Stomach smooth muscle (tissue), 2 donors: Measurements from ENCODE around the gene ITPR1.
A peak's percentile ranks its signal among the peaks of the same experiment; 100 is the strongest.

Experiments used
- H3K27ac ChIP-seq: one replicate; pipeline ENCODE4 v1.7.0; 2013; ENCODE audit warnings: mild to moderate bottlenecking, low read length, inconsistent platforms
- H3K27me3 ChIP-seq, 2 donors: one replicate each; pipeline ENCODE4 v1.7.0; 2013; ENCODE audit warnings: low read length in 2 of 2; ENCODE audit not compliant: insufficient read depth in 2 of 2, control insufficient read depth in 1 of 2
- H3K36me3 ChIP-seq, 2 donors: one replicate each; pipeline ENCODE4 v1.7.0; 2013; ENCODE audit warnings: low read length in 2 of 2; ENCODE audit not compliant: control insufficient read depth in 2 of 2, insufficient read depth in 2 of 2
- H3K4me1 ChIP-seq: one replicate; pipeline ENCODE4 v1.7.0; 2013; ENCODE audit warnings: low read length; ENCODE audit not compliant: control insufficient read depth, insufficient read depth
- H3K4me3 ChIP-seq, 2 donors: one replicate each; pipeline ENCODE4 v1.7.0; 2013; ENCODE audit warnings: low read length in 2 of 2
- H3K9ac ChIP-seq, 2 donors: one replicate each; pipeline ENCODE4 v1.7.0; 2013; ENCODE audit warnings: low read length in 2 of 2, mild to moderate bottlenecking in 1 of 2
- H3K9me3 ChIP-seq, 2 donors: one replicate each; pipeline ENCODE4 v1.7.0; 2013; ENCODE audit warnings: low read length in 2 of 2; ENCODE audit not compliant: control insufficient read depth in 2 of 2
- donor health status: healthy.
- donor health status: Pancreatic carcinoma.

The ITPR1 gene

GRCh38 chr3:4709341-4709740 is 216.2 kb downstream of the ITPR1 start:
- no peak overlapping the region for H3K4me3 ChIP-seq
- H3K27ac ChIP-seq, result no peak overlapping the region
- no peak overlapping the region for H3K9ac ChIP-seq
- H3K27me3 ChIP-seq, result no peaks in the 10 kb centered on the region
- no peaks in the 10 kb centered on the region for H3K4me1 ChIP-seq
- H3K36me3 ChIP-seq, result peaks cover 16 to 24% of the 10 kb centered on the region in 2 donors
- no peaks in the 10 kb centered on the region for H3K9me3 ChIP-seq

- H3K27me3 ChIP-seq, result no peaks in the 10 kb centered on the region
- H3K4me1 ChIP-seq, result no peaks in the 10 kb centered on the region
- H3K27ac ChIP-seq, result no peak overlapping the region
- no peak overlapping the region for H3K9ac ChIP-seq
- peaks cover 16 to 24% of the 10 kb centered on the region in 2 donors for H3K36me3 ChIP-seq
- no peak overlapping the region for H3K4me3 ChIP-seq
- H3K9me3 ChIP-seq, result no peaks in the 10 kb centered on the region
Measured at GRCh38 chr3:4710191-4710590, 217.0 kb downstream of the ITPR1 start.

DNA sequence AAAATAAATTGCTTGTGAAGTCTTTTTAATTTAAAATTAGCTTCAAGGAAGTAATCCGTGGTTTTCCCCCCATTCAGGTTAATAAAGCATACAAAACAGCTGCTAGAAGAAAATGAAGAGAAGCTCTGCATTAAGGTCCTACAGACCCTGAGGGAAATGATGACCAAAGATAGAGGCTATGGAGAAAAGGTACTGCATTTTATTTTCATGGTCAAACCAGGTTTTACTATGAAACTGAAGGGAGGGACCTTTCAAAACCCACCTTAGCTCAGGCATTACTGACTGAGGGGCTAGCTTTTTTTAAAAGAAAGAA is 218.5 kb downstream of the ITPR1 start:
- Histone ChIP-seq H3K9ac (no peak overlapping the region), H3K27ac (no peak overlapping the region)

GRCh38 chr3:4712109-4712508 is 219.0 kb downstream of the ITPR1 start:
- no peak overlapping the region for H3K4me3 ChIP-seq
- H3K27me3 ChIP-seq, result no peaks in the 10 kb centered on the region
- H3K9me3 ChIP-seq, result no peaks in the 10 kb centered on the region
- no peaks in the 10 kb centered on the region for H3K4me1 ChIP-seq
- H3K36me3 ChIP-seq, result peaks cover 10 to 13% of the 10 kb centered on the region in 2 donors
- no peak overlapping the region for H3K27ac ChIP-seq
- no peak overlapping the region for H3K9ac ChIP-seq

More for the DNA sequence above, 218.5 kb downstream of the ITPR1 start:
- peaks cover 14 to 15% of the 10 kb centered on the region in 2 donors for H3K36me3 ChIP-seq
- H3K9me3 ChIP-seq, result no peaks in the 10 kb centered on the region
- no peak overlapping the region for H3K4me3 ChIP-seq
- H3K27me3 ChIP-seq, result no peaks in the 10 kb centered on the region
- no peaks in the 10 kb centered on the region for H3K4me1 ChIP-seq

DNA sequence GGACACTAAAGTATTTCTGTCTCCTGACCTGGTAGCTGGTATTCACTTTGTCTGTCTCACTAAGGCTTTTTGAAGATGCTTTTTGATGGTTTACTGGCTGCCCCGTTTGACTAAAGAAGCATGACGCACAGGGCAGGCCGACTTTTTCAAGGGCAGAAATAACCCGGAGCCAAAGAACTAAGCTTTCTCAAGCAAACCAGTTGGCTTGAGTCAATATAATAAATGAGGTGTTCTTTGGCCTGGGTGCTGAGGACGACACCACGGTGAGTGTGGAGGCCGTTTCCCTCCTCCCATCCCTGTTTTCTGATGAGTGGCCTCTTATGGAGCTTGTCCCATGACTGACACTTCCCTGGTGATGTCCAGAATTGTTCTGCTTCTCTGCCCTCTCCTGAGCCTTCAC is 220.9 kb downstream of the ITPR1 start:
- Histone ChIP-seq H3K9me3 (no peaks in the 10 kb centered on the region), H3K27me3 (no peaks in the 10 kb centered on the region), H3K4me1 (peaks cover 5% of the 10 kb centered on the region), H3K27ac (no peak overlapping the region), H3K4me3 (no peak overlapping the region), H3K36me3 (peaks cover 0 to 9% of the 10 kb centered on the region in 2 donors), H3K9ac (no peak overlapping the region)

- Histone ChIP-seq H3K9ac (no peak overlapping the region), H3K9me3 (no peaks in the 10 kb centered on the region), H3K4me3 (no peak overlapping the region), H3K27me3 (no peaks in the 10 kb centered on the region), H3K4me1 (peaks cover 22% of the 10 kb centered on the region), H3K36me3 (peaks cover 0 to 9% of the 10 kb centered on the region in 2 donors), H3K27ac (no peak overlapping the region)
Measured at GRCh38 chr3:4716266-4716665, 223.1 kb downstream of the ITPR1 start.

DNA sequence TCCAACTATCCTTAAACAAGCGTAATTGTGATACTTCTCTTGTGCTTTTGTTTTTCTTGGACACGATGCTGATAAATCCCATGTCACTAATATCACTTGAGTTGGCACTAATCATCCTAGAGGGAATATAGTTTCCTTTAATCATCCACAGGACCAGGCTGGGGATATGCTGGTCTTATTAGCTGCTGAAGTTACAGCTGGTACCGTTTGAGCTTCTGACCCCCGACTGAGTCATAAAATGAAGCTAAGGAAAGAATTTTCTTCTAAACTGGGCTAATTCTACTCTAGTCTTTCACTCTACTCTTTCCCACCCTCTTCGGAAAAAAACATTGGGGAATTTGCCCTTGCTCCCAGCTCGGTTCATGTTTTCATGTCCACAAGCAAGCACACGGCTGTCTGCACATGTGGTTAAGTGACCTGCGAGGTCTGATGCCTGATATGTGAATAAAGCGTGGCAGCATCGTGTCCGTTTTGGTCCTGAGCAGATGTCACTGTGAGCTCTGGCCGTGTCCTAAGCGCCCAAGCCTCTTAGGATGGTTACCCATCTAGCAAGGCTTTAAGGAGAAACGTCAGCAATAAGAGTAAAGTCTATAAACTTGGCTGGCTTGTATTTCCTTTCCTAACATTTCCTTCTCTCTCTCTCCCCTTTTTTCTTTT is 223.7 kb downstream of the ITPR1 start:
- no peak overlapping the region for H3K4me3 ChIP-seq
- H3K9ac ChIP-seq, result no peak overlapping the region
- no peaks in the 10 kb centered on the region for H3K9me3 ChIP-seq
- peaks cover 22% of the 10 kb centered on the region for H3K4me1 ChIP-seq
- H3K36me3 ChIP-seq, result peaks cover 0 to 9% of the 10 kb centered on the region in 2 donors
- no peaks in the 10 kb centered on the region for H3K27me3 ChIP-seq
- peak overlapping the region; percentile 33 for H3K27ac ChIP-seq

DNA sequence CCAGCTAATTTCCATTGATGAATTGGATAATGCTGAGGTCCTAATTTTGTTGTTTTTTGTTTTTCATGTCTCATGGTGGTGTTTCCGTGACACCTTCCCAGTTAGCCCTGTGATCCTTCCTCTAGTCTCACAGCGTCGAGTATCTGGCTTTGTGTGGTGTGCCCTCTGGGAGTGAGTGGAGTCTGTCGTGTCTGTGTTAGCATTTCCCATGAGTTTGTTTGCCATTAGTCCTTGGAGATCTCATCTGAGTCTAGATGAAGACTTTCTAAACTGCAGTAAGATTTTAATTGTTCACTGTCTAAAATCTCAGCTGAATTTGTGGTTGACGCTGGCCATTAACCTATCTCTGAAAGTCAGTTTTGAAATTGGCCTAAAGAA is 224.2 kb downstream of the ITPR1 start:
- Histone ChIP-seq H3K27ac (peak overlapping the region; percentile 33), H3K4me3 (no peak overlapping the region), H3K36me3 (peaks cover 0 to 9% of the 10 kb centered on the region in 2 donors), H3K4me1 (peaks cover 25% of the 10 kb centered on the region), H3K9me3 (no peaks in the 10 kb centered on the region), H3K27me3 (no peaks in the 10 kb centered on the region), H3K9ac (no peak overlapping the region)

DNA sequence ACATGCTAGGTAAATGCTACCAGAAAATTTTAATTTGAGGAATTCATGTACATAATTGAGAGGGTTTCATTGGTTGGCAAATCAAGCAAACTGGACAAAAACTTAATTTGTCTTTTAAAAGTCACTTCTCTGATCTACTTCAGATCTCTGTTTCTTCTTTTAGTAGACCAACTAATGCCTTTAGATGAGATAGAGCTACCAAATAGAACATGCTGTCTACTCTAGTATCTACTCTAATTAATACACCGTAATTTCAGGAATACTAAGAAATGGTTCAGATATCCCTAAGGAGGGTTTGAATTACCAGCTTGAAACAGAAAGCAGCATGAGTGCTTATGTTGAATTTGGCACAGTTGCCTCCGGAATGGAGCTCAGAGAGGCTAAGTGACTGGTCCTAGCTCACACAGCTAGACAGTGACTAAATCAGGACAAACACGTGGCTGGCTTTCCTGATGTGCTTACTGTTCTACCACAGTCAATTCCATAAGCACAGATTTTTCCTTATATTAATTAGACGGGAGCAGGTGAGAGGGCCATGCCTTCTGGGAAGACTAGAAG is 225.1 kb downstream of the ITPR1 start:
- H3K27me3 ChIP-seq, result no peaks in the 10 kb centered on the region
- H3K9me3 ChIP-seq, result no peaks in the 10 kb centered on the region
- peaks cover 0 to 9% of the 10 kb centered on the region in 2 donors for H3K36me3 ChIP-seq
- H3K27ac ChIP-seq, result peak overlapping the region; percentile 75
- no peak overlapping the region for H3K9ac ChIP-seq
- peaks cover 27% of the 10 kb centered on the region for H3K4me1 ChIP-seq
- no peak overlapping the region for H3K4me3 ChIP-seq

DNA sequence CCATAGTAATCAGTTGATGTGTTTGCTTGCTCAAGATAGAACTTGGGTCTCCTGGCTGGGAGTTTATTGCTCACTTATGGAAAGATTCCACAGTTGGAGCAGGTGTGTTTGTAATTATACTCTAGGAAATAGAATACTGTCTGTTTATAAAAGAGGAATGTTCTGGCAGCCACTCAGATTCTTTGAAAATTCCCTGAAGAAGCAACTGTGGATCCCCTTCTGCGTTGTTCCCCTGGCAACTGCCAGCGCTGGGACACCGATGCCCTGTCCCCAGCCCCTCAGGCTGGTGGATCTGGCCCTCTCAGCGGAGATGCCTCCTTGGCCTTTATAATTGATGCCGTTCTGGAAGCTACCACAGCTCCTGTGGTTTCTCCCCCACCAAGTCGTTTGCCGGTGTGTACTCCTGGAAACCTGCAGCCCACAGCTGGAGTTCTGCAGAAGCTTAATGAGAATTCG is 225.9 kb downstream of the ITPR1 start:
- no peaks in the 10 kb centered on the region for H3K9me3 ChIP-seq
- H3K27ac ChIP-seq, result peak overlapping the region; percentile 75
- H3K36me3 ChIP-seq, result peaks cover 0 to 5% of the 10 kb centered on the region in 2 donors
- peak overlapping the region in 1 of 2 donors; percentile 16 for H3K9ac ChIP-seq
- H3K27me3 ChIP-seq, result no peaks in the 10 kb centered on the region
- H3K4me1 ChIP-seq, result peaks cover 27% of the 10 kb centered on the region
- no peak overlapping the region for H3K4me3 ChIP-seq

- Histone ChIP-seq H3K36me3 (peaks cover 0 to 7% of the 10 kb centered on the region in 2 donors), H3K9ac (peak overlapping the region; percentile 16 to 29), H3K9me3 (no peaks in the 10 kb centered on the region), H3K4me3 (peak overlapping the region in 1 of 2 donors; percentile 35), H3K27me3 (no peaks in the 10 kb centered on the region), H3K4me1 (peaks cover 27% of the 10 kb centered on the region), H3K27ac (peak overlapping the region; percentile 75)
Measured at GRCh38 chr3:4720316-4721075, 227.3 kb downstream of the ITPR1 start.
